ENCODE results near the gene BCL2L11. TPM values are rescaled to one million over a fixed set of nuclear protein-coding genes. Genes with fewer than 3 reads are reported as not detected.

BCL2L11 gene
- polyA plus RNA-seq, 1 experiment: 4.2 TPM

DNA sequence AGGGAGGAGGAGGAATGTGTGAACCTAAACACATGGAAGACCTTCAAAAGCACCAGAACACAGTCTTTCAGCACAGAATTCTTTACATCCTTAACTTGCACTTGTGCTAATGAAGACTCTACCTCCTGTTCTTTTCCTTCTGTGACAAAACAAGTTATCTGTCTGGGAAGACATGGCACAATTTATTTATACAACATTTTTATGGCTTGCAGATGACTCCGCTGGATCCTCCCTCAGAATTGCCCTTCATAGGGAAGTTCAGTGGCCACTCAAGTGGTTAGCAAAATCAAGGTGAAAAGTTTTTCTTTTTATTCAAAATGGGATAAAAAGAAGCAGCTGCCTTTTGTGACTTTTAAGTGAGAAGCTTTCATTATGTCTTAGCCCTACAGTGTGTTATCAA lies 21.4 kb downstream of the BCL2L11 start:
- H3K27ac ChIP-seq (ENCODE audit: low read depth, low read length): no peak overlapping the region
- POLR2A ChIA-PET: interaction anchor here (0.6 kb wide), 1 partner anchor 464 kb away, joined by 3 read pairs; the partner anchor contains the start of gene BUB1
- no peaks in the 10 kb centered on the region for H3K27me3 ChIP-seq (ENCODE audit: control insufficient read depth, insufficient read depth, low read length)
- H3K9me3 ChIP-seq (ENCODE audit: control insufficient read depth, insufficient read depth, low read length): no peaks in the 10 kb centered on the region
- CTCF ChIA-PET: no interaction called here
- TF ChIP-seq, protein P1, sequence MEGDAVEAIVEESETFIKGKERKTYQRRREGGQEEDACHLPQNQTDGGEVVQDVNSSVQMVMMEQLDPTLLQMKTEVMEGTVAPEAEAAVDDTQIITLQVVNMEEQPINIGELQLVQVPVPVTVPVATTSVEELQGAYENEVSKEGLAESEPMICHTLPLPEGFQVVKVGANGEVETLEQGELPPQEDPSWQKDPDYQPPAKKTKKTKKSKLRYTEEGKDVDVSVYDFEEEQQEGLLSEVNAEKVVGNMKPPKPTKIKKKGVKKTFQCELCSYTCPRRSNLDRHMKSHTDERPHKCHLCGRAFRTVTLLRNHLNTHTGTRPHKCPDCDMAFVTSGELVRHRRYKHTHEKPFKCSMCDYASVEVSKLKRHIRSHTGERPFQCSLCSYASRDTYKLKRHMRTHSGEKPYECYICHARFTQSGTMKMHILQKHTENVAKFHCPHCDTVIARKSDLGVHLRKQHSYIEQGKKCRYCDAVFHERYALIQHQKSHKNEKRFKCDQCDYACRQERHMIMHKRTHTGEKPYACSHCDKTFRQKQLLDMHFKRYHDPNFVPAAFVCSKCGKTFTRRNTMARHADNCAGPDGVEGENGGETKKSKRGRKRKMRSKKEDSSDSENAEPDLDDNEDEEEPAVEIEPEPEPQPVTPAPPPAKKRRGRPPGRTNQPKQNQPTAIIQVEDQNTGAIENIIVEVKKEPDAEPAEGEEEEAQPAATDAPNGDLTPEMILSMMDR (IDR thresholded peaks at IDR 0.05; ENCODE audit: low read depth, low read length): no peak
- DNase-seq (ENCODE audit: low read depth, low spot score): no peak
- no peak overlapping the region for H3K4me3 ChIP-seq (ENCODE audit: low read depth, low read length)

GRCh38 chr2:111143107-111143842 lies 22.6 kb downstream of the BCL2L11 start:
- no peaks in the 10 kb centered on the region for H3K9me3 ChIP-seq (ENCODE audit: control insufficient read depth, insufficient read depth, low read length)
- H3K27ac ChIP-seq (ENCODE audit: low read depth, low read length): no peak overlapping the region
- H3K27me3 ChIP-seq (ENCODE audit: control insufficient read depth, insufficient read depth, low read length): no peaks in the 10 kb centered on the region
- CTCF ChIA-PET: no interaction called here
- TF ChIP-seq, protein P1 (IDR thresholded peaks at IDR 0.05; ENCODE audit: low read depth, low read length): no peak
- H3K4me3 ChIP-seq (ENCODE audit: low read depth, low read length): no peak overlapping the region
- no peak for DNase-seq (ENCODE audit: low read depth, low spot score)
- POLR2A ChIA-PET: no interaction called here

DNA sequence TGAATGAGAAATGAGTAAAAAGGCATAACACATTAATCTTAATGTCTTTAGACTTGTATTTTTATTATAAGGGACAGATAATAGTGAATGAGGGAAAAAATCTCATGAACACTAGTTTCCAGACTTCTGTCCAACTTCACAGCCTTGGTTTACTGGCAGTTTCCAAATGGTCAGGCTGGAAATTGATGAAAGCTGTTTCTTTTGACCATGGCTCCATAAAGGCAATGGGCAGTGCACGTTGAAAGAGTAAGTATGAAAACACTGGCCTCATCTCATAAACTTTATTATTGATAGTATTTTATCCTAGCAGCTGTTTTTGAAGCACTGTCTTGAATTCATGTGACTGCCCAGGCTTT lies 23.1 kb downstream of the BCL2L11 start:
- TF ChIP-seq, protein P1 (IDR thresholded peaks at IDR 0.05; ENCODE audit: low read depth, low read length): no peak
- POLR2A ChIA-PET: no interaction called here
- H3K27me3 ChIP-seq (ENCODE audit: control insufficient read depth, insufficient read depth, low read length): no peaks in the 10 kb centered on the region
- no peak for DNase-seq (ENCODE audit: low read depth, low spot score)
- no peak overlapping the region for H3K4me3 ChIP-seq (ENCODE audit: low read depth, low read length)
- CTCF ChIA-PET: no interaction called here
- H3K9me3 ChIP-seq (ENCODE audit: control insufficient read depth, insufficient read depth, low read length): no peaks in the 10 kb centered on the region
- H3K27ac ChIP-seq (ENCODE audit: low read depth, low read length): no peak overlapping the region

GRCh38 chr2:111145103-111145760 lies 24.5 kb downstream of the BCL2L11 start:
- TF ChIP-seq, protein P1 (IDR thresholded peaks at IDR 0.05; ENCODE audit: low read depth, low read length): no peak
- DNase-seq (ENCODE audit: low read depth, low spot score): no peak
- Histone ChIP-seq H3K27ac (ENCODE audit: low read depth, low read length) (no peak overlapping the region), H3K27me3 (ENCODE audit: control insufficient read depth, insufficient read depth, low read length) (no peaks in the 10 kb centered on the region), H3K9me3 (ENCODE audit: control insufficient read depth, insufficient read depth, low read length) (no peaks in the 10 kb centered on the region), H3K4me3 (ENCODE audit: low read depth, low read length) (no peak overlapping the region)
- POLR2A ChIA-PET: no interaction called here
- CTCF ChIA-PET: interaction anchor here (1.4 kb wide), 1 partner anchor 10 kb away, joined by 3 read pairs; no protein-coding TSS in a partner anchor

DNA sequence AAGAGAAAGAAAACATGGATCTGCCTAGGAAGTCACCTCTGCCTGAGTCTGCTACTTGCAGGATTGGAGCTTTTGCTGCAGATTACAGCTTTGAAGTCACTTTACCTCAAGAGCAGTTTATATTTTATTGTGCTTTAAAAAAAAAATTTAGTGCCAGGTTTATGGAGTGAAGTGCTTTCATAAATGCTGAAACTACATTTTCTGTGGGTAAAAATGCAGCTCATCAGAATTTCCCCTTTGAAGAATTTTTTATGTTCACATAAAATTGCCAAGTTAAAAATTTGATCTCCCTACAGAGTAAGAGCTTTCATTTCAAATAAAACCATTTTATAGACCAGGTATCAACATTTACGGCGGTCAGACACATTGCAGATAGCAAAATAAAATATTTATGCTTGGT lies 25.2 kb downstream of the BCL2L11 start:
- TF ChIP-seq, protein P1 (IDR thresholded peaks at IDR 0.05; ENCODE audit: low read depth, low read length): no peak
- H3K27ac ChIP-seq (ENCODE audit: low read depth, low read length): no peak overlapping the region
- DNase-seq (ENCODE audit: low read depth, low spot score): no peak
- POLR2A ChIA-PET: no interaction called here
- H3K4me3 ChIP-seq (ENCODE audit: low read depth, low read length): no peak overlapping the region
- no peaks in the 10 kb centered on the region for H3K27me3 ChIP-seq (ENCODE audit: control insufficient read depth, insufficient read depth, low read length)
- CTCF ChIA-PET: interaction anchor here (1.4 kb wide), 1 partner anchor 10 kb away, joined by 3 read pairs; no protein-coding TSS in a partner anchor
- H3K9me3 ChIP-seq (ENCODE audit: control insufficient read depth, insufficient read depth, low read length): no peaks in the 10 kb centered on the region
